CD4-positive, alpha-beta T cell treated with Interleukin-17A for 1 hour (primary cell): ENCODE results near the gene AGA.
A peak's percentile ranks its signal among the peaks of the same experiment; 100 is the strongest.

Experiments
- DNase-seq: peaks from one replicate; pipeline ENCODE4 v3.0.0-alpha.2; 2020

Gene AGA

DNA sequence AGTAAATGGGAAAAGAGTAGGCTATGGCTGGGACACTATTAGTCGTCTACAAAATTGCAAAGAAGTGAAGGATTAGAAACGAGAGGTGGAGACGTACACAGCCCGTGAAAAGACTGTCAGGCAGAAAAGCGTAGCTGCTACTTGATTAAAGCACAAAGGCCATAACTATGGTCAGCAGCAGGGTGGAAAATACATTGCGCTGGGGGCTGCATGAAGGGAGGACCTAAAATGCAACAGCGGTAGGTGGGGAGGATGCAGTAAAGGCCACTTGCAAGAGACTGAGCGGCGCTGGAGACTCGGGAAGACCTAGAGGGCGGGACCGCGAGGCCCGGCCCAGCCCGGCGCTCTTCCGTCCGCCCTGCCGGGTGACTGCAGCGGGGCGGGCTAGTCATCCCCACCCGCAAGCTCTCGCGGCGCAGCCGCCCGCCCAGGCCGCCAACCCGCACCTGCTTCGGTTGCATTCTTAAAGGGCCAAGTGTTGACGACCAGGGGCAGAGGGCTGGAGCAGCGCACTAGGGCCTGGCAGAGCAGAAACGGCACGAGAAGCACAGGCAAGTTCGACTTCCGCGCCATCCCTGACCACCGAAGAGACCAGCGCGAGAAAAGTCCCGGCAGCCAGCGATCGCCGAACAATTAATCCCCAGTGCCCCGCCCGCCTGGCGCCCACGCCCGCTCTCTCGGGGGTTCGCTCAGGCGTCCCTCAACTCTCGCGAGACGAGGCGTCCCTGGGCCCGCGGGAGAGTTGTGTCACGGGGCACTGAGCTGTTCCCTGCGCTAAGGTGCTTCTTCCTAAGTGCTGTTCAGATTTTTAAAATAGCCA is at the start of gene AGA:
Gene AGA, minus strand, starts transcription at position 635 of the 820 bp plus-strand sequence. Its CDS starts 62 bp downstream, at position 573.
- DNase-seq, result peak; percentile 95

DNA sequence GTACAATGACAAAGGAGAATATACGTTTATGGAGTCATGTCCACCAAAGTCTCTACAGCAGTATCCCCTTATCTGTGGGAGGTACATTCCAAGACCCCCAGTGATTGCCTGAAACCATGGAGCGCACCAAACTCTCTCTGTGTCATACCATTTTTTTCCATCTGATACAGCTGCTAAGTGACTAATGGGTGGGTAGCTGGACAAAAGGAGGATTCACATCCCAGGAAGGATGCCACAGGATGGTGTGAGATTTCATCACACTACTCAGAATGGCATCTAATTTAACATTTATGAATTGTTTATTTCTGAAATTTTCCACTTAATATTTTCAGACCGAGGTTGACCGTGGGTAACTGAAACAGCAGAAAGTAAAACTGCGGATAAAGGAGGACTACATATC is 49.8 kb upstream of the AGA start:
- no peak for DNase-seq

DNA sequence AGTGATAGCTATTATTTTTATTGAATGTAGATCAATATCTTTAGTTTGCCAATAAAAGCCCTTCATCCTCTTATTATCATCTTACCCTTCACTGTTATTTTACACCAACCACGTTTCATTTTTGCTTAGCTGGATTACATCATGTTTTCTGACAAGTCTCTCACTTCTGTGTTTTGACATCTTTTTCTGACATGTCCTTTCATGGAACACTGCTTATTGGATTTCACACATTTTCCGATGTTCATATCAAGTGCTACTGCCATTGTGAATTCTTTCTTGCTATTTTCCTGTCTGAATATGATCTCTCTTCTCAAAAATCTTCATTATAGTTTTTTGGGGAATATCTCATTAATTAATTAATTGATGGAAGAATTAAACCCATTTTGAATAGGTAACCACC is 48.5 kb upstream of the AGA start:
- DNase-seq, result no peak

DNA sequence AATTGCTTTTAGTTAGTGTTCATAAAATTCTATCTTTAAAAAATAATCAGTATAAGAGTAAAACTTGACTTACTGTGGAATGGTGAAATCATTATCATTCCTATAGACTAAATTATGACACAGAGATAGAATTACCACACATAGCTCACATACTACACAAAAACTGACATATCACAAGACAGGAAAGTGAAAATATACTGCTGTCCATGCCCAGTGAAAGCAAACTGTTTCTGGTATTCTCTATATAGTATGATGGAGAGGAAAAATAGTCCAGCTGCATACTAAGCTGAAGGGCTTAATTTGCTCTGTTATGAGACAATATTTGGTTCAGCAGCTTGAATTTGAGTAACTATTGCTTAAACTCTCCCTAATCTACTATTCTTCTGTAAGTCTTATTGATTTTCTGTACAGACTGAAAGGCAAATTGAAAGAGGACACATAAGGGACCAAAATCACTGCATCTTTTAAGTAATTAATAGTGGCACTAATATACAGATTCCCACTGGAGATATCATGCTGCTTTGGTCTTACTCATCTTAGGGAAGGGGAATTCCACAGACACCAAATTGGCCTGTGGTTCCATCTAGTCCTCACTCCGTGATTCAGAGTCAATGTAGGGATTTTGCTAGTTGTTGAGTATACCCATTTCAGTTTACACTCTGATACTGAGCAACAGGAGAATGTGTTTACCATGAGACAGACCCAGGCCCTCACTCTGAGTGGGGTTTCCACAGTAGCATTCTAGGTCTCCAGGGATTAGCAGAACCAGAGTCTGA is 47.4 kb upstream of the AGA start:
- no peak for DNase-seq

DNA sequence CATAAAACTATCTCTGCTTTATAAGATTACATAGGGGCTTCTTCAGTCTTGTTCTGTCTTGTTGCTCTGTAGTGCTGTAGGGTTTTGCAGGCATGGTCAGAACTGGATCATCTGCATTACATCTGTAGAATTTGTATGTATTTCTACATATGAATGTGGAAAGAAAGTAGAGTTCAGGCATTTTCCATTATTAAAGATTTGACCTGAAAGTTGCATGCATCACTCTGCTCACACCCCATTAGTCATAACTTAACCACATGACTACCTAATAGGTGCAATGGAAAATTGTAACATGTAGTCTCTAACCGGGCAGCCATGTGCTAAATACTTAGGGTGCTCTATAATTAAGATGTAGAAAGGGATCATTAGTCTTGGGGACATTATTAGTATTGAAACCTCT is 45.7 kb upstream of the AGA start:
- DNase-seq, result no peak

DNA sequence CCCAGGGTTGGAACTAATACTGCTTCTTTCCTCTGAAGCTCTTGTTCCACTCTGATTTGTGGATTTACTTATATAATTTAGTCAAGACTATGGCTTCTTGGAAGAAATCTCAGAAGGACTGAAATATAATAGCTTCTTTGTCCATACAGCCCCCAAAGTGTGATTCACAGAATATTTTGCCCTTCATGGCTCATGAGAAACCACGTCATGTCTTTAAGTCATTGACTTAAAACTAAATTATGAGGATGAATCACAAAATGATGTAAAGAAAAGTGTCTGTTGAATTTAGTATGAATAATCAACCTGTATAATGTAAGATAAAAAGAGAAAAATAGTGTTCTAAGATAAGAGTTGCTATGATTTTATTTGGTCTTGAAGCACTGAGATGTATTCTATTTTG is 43.3 kb upstream of the AGA start:
- DNase-seq, result no peak

DNA sequence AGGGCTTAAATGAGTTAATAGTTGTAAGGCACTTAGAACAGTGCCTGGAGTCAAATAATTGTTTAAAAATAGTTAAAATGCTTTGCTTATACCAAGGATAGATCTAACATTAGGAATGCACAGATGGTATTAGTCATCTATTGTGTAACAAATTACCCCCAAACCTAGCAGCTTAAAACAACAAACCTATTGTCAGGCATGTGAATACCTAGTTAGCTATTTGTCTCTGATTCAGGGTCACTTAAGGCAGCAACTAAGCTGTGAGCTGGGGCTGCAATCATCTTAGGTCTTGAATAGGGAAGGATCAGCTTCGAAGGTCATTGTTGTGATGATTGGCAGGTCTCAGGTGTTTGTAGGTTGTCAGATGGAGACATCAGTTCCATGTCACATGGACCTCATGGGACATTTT is 42.4 kb upstream of the AGA start:
- DNase-seq, result no peak

DNA sequence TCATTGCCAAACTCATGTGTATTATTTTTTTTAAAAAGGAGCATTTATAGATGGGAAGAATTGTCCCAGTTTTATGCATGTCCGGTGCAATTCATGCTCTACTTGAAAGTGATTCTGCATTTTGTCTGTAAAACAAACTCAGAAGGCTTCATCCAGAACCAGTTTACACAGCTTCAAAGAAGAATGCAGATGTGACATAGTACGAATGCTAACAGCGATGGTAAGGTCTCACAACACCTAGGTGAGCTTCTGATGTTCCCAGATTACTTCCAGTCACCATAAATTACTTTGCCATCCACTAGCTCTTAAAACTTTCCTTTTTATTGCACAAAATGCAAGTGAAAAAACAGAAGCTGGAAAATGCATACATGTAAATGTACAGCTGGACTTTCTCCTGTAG is 41.5 kb upstream of the AGA start:
- no peak for DNase-seq

DNA sequence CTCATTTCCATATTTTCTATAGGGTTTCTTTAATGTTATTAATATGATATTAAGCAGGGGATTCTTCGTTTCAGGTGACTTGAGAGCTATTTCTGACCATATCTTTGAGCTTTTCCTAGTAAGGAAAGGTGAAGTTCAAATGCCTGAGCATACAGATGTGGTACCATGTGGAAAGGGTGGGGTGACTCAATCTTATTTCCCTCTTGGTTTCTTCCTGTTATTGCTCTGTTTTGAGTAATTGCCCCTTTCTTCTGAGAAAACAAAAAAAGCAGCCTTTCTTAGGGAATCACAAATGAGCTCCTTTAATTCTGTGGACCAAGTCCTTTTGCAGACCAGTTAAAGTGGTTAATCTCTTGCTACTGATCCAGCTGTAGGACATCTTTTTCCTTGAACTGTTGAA is 41.0 kb upstream of the AGA start:
- no peak for DNase-seq

DNA sequence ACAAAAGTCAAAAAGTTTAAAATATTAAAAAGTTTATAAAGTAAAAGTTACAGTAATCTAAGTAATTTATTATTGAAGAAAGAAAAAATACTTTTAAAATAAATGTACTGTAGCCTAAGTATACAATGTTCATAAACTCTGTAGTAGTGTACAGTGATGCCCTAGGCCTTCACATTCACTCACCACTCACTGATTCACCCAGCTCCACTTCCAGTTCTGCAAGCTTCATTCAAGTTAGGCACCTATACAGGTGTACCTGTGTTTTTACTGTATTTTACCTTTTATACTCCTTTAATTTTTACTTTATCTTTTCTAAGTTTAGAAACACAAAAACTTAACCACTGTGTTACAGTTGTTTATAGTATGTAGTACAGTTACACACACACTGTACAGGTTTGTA is 40.1 kb upstream of the AGA start:
- DNase-seq, result no peak

DNA sequence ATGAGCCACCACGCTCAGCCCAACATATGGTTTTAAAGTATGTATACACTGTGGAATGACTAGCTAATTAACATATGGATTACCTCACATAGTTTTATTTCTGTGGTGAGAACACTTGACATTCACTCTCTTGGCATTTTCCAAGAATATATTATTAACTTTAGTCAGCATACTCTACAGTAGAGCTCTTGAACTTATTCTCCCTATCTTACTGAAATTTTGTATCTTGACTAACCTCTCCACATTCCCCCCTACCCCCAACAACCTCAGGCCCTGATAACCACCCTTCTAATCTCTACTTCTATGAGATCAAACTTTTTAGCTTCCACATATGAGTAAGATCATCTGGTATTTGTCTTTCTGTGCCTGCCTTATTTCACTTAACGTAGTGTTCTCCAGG is 38.6 kb upstream of the AGA start:
- DNase-seq, result no peak

DNA sequence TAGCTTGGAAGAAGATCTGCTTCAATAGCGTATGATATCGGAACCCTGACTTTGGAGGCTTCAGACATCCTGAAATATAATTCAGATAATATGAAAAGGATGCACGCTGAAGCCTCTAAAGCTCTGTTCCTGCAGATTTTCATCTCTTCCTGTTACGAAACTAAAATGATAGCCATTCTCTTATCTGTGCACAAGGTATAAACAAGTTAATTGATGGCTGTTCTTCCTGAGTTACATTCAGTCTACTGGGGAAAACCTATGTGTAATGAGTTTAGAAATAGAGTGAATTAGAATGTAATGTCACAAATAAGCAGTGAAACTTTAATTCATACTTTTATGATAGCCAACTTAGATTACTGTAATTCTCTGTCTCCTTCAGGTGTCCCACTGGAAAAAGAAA is 36.8 kb upstream of the AGA start:
- DNase-seq, result no peak

DNA sequence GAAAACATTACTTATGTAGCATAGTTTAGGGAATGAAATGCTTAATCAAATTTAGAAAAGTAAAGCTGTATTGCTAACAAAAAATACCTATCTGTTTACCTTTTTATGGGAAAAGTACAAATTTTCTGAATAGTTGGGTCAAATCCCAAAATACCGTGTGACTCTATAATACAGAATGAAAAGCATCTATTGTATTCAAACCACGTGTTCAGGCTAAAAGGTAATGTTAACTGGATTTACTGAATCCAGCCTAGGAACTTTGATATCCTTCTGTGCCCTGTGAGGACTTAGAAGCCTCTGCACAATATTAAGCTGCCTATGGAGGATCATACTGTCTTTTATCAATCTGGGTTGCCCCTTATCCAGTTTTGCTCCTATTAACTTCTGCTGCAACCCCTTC is 36.3 kb upstream of the AGA start:
- DNase-seq, result no peak

DNA sequence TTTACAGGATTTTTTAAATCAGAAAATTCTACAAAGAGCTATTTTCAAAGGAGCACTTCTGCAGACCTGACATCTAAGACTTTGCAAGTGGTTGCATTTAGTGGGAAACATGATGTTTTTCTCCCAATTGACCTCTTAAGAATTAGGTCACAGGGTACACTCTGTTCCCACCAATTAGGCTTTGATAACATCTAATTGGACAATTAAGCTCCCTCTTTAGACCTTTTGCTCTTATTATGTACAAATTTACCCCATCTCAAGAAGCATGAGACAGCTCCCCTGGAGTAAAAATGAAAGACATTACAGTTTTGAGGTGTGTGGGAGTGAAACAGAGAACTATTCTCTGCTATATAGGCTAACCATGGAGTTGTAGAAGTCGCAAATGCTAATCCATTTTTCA is 31.8 kb upstream of the AGA start:
- no peak for DNase-seq

DNA sequence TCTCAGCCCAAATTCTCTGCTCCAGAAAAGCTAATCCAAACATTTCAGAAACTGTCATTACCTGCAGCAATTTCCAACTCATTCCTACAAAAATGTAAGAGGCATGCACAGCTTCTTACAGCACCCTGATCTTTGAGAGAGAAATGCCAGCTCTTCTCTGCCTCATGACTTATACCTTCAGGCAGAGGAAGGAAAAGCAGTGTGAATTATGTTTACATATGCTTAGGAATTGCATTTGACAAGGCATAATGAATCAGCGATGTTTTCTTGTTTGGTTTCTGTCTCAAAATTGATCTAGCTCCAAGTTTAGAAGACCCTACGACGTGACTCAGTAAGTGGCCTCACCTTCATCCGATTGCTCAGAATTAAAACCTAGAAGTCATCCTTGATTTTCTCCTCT is 21.8 kb upstream of the AGA start:
- no peak for DNase-seq

DNA sequence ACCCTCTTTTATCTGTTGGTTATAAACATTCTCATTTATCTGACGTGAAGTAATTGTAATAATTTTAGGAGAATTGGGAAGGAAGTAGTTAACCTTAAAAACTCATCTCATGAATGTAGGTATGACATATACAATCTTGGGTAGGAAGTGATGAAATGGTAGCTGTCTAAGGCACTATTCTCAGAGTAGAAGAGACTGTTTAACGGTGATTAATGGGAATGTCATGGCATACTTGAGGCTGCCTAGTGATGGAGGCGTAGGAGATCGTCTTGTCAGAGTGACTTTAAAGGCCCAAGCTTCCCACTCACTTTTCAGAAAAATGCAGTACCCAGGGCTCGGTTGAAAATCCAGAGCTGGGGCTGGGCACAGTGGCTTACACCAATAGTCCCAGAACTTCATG is 19.4 kb upstream of the AGA start:
- no peak for DNase-seq

DNA sequence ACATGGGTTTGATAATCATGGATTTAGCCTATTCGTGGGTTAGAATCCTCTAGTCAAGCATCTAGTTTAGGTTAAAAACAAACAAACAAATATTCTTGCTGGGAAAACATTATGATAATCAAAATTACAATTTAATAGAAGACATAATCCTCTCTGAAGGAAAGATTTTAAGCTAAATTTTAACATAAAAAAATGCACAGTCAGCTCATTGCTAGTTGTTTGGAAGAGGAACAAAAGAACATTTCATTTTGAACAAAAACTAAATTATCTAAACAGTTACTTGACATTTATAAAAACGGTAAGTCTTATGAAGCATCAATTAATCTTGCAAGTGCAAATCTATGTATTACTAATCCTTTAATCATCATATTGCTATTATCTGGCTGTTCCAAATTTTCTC is 18.2 kb upstream of the AGA start:
- no peak for DNase-seq

DNA sequence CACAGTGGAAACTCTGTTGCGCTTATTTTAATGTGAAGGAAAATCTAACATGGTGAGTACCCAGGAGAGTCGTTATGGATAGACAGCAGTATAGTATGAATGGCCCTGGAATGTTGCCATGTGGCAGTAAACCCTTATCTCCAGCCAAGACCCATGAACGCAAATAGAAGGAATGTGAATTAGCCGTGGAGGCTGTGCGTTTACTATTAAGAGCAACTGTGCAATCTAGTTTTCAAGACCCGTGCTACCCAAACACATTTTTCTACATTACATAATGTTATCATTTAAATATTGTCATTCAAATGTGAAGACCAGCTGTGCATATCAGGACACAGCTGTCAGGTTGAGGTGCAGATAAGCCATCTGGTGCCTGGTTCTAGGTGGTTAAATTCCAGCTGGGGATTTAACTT is 13.3 kb upstream of the AGA start:
- no peak for DNase-seq

DNA sequence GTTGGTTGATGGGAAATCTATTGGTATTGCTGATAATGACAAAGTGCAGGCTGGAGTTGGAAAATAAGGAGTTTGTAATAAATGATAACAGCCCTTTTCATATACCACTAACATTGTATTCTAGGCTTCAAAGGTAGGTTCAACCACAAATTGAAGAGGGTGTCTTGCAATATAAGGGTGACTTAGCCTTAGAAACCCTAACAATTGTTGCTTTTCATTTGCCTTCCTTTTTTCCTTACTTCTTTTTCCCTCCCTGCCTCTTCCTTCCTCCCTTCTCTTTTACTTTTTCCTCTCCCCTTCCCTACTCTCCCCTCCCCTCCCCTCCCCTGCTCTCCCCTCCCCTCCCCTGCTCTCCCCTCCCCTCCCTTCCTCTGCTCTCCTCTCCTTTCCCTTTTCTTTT is 10.9 kb upstream of the AGA start:
- DNase-seq, result no peak

DNA sequence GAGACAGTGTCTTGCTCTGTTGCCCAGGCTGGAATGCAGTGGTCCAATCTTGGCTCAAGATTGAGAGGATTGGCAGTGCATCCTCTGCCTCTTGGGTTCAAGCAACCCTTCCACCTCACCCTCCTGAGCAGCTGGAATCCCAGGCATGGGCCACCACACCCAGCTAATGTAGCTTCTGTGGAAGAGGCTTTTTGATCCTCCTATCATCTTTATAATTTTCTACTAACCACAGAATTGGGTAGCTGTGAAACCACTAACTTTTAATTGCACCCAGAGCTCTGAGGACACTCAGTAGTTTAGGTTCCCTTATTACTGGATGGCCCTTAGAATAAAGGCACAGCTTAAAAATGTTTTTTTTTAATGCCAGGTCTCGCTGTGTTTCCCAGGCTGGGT is 8.9 kb upstream of the AGA start:
- DNase-seq, result no peak

DNA sequence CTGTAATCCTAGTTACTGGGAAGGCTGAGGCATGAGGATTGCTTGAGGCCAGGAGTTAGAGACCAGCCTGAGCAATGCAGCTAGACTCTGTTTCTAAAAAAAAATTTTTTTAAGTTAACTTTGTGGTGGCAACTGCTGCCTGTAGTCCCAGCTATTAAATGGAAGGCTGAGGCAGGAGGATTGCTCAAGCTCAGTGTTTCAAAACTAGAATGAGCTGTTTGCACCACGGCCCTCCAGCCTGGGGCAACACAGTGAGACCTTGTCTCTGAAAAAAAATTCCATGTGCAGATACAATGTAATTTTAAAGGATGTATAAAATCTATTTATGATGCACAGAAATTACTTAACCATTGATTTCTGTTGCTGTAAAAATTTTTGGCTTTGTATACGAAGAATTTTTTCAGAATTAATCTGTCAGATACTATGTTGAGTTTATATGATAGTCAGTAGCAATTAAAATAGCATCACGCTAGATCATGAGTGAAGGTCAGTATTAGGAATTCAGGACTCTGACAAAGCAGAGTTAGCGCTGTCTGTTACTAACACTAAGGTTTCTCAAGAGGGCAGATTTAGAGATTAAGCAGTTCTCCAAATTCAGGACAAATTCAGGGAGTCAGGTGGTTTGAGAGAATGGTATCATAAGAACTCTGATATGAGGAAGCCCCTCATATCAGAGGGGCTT is 8.3 kb upstream of the AGA start:
- DNase-seq, result no peak

DNA sequence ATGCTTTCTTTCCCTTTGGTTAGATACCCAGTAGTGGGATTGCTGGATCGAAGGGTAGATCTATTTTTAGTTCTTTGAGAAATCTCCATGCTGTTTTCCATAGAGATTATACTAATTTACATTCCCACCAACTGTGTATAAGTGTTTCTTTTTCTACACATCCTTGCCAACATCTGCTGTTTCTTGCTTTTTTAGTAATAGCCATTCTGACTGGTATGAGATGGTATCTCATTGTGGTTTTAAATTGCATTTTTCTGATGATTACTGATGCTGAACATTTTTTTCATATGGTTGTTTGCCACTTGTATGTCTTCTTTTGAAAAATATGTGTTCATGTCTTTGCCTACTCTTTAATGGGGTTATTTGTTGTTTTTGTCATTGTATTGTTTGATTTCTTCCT is 6.6 kb upstream of the AGA start:
- DNase-seq, result no peak

DNA sequence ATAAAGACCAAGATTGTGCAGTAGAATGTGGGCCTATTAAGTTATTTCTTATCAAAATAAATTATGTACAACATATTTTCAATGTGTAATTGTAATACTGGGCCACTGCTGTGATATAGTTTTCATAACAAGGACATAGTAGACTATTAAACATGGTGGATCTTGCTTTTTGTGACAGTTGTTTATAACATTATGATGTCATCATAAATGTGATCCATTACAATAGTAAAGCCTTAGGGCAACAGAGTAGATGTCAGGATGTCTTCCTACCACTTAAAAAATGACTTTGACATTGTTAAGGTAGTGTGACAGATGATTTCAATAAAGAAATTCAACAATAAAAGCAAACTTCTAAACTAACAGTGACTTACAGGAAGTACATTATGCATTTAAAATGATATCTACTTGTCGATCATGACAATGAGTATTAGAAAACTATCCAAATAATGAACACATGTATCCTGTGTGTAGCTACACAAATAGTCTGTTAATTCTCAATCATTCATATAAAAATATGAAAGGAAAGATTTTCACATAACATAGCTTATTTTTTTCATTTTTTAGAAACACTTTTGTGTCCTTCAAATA is 5.3 kb upstream of the AGA start:
- no peak for DNase-seq

DNA sequence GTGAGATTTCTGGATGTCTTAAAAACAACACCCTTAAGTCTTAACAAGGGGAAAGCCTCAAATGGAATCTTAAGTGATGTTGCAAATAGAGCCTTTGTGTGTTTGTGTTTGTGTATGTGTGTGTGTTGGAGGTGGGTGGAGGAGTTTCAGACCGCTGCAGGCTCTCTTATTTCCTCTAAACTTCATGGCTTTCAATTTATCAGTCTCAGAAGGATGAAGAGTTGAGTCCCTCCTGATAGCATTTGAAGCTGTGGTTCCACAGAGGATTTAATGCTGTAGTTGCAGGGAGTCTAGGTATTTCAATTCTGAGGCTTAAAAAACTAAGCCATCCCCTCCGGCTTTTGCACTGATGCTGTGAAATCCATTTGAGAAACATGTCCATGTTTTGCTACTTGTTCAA is 4.3 kb upstream of the AGA start:
- no peak for DNase-seq
